DND-41 (cell line): ENCODE results near the gene PRELID2.

Source experiments
- ATAC-seq: fragments of 200-7000 bp; cut with Tn5 transposase; 3 replicates; pipeline ENCODE4 v1.9.1; 2021; ENCODE audit warnings: low read depth; ENCODE audit not compliant: insufficient read depth
- DNase-seq: peaks from one replicate; pipeline ENCODE4 v3.0.0-alpha.2; 2020
- H2AFZ ChIP-seq: 2 replicates; pipeline ENCODE4 v1.6.0; 2012; ENCODE audit warnings: low read depth, low read length
- H3K27ac ChIP-seq: 2 replicates; pipeline ENCODE4 v1.5.1; 2012; ENCODE audit warnings: low read length, inconsistent platforms
- H3K27me3 ChIP-seq: fragments of 200-600 bp; sonication (generic); 2 replicates; pipeline ENCODE4 v1.6.0; 2012; ENCODE audit warnings: low read length, mild to moderate bottlenecking, inconsistent platforms; ENCODE audit not compliant: insufficient read depth, poor library complexity
- H3K36me3 ChIP-seq: 2 replicates; pipeline ENCODE4 v1.5.1; 2012; ENCODE audit warnings: low read length, inconsistent platforms; ENCODE audit not compliant: insufficient read depth
- H3K4me1 ChIP-seq: 2 replicates; pipeline ENCODE4 v1.5.1; 2012; ENCODE audit warnings: mild to moderate bottlenecking, low read length; ENCODE audit not compliant: insufficient read depth
- H3K4me2 ChIP-seq: 2 replicates; pipeline ENCODE4 v1.6.0; 2012; ENCODE audit warnings: mild to moderate bottlenecking, moderate library complexity, low read length, inconsistent platforms; ENCODE audit not compliant: insufficient read depth
- H3K4me3 ChIP-seq, 2 experiments: fragments of 200-600 bp in 1 of 2; shearing (Covaris generic) in 1 of 2; 2 replicates each; pipeline ENCODE4 v1.5.1; 2012 to 2016; ENCODE audit warnings: inconsistent platforms in 2 of 2, low read length in 2 of 2, mild to moderate bottlenecking in 2 of 2, low read depth in 1 of 2, moderate library complexity in 1 of 2
- H3K79me2 ChIP-seq: 2 replicates; pipeline ENCODE4 v1.6.0; 2012; ENCODE audit warnings: low read length, inconsistent platforms; ENCODE audit not compliant: insufficient read depth
- H3K9ac ChIP-seq: 2 replicates; pipeline ENCODE4 v1.6.0; 2012; ENCODE audit warnings: low read depth, mild to moderate bottlenecking, inconsistent platforms, low read length, moderate library complexity
- H3K9me3 ChIP-seq: 2 replicates; pipeline ENCODE4 v1.5.1; 2012; ENCODE audit warnings: low read length, moderate library complexity, mild to moderate bottlenecking, inconsistent platforms; ENCODE audit not compliant: insufficient read depth, severe bottlenecking
- H4K20me1 ChIP-seq: 2 replicates; pipeline ENCODE4 v1.6.0; 2012; ENCODE audit warnings: low read length; ENCODE audit not compliant: insufficient read depth
- CTCF ChIP-seq: IDR thresholded peaks from 2 replicates; pipeline ENCODE4 v1.5.1; 2012; ENCODE audit warnings: borderline replicate concordance, low read length, moderate library complexity, mild to moderate bottlenecking; ENCODE audit not compliant: poor library complexity, severe bottlenecking; ENCODE audit errors: extremely low read depth
- EZH2 ChIP-seq: IDR thresholded peaks from 3 replicates; pipeline ENCODE4 v1.6.1; 2012; ENCODE audit warnings: borderline replicate concordance, low read depth, mild to moderate bottlenecking, moderate library complexity, low read length, inconsistent platforms; ENCODE audit not compliant: severe bottlenecking

The PRELID2 gene

GRCh38 chr5:145775893-145776444 lies 59.2 kb downstream of the PRELID2 start:
- H3K4me2 ChIP-seq: no peak overlapping the region
- H3K9me3 ChIP-seq: no peaks in the 10 kb centered on the region
- no peak overlapping the region for H3K9ac ChIP-seq
- H3K4me1 ChIP-seq: no peaks in the 10 kb centered on the region
- DNase-seq: no peak
- H3K27ac ChIP-seq: no peak overlapping the region
- no peaks in the 10 kb centered on the region for H4K20me1 ChIP-seq
- TF ChIP-seq CTCF: no peak
- no peak for TF ChIP-seq EZH2
- H3K27me3 ChIP-seq: no peaks in the 10 kb centered on the region
- no peaks in the 10 kb centered on the region for H3K36me3 ChIP-seq
- ATAC-seq: no peak
- no peak overlapping the region for H2AFZ ChIP-seq
- H3K4me3 ChIP-seq: no peak overlapping the region
- no peaks in the 10 kb centered on the region for H3K79me2 ChIP-seq

GRCh38 chr5:145775411-145775810 lies 59.7 kb downstream of the PRELID2 start:
- Histone ChIP-seq H3K9ac (no peak overlapping the region), H3K4me1 (no peaks in the 10 kb centered on the region), H2AFZ (no peak overlapping the region), H3K79me2 (no peaks in the 10 kb centered on the region), H3K27ac (no peak overlapping the region), H3K4me2 (no peak overlapping the region), H3K9me3 (no peaks in the 10 kb centered on the region), H4K20me1 (no peaks in the 10 kb centered on the region), H3K36me3 (no peaks in the 10 kb centered on the region), H3K4me3 (no peak overlapping the region), H3K27me3 (no peaks in the 10 kb centered on the region)
- ATAC-seq (no peak), DNase-seq (no peak)
- TF ChIP-seq CTCF: no peak
- no peak for TF ChIP-seq EZH2

GRCh38 chr5:145774442-145774841 lies 60.7 kb downstream of the PRELID2 start:
- no peak overlapping the region for H2AFZ ChIP-seq
- no peaks in the 10 kb centered on the region for H3K27me3 ChIP-seq
- H3K4me3 ChIP-seq: no peak overlapping the region
- H3K4me1 ChIP-seq: no peaks in the 10 kb centered on the region
- H3K79me2 ChIP-seq: no peaks in the 10 kb centered on the region
- H3K9ac ChIP-seq: no peak overlapping the region
- DNase-seq (no peak), ATAC-seq (no peak)
- no peak overlapping the region for H3K27ac ChIP-seq
- no peaks in the 10 kb centered on the region for H3K9me3 ChIP-seq
- no peak for TF ChIP-seq EZH2
- TF ChIP-seq CTCF: no peak
- no peaks in the 10 kb centered on the region for H4K20me1 ChIP-seq
- no peak overlapping the region for H3K4me2 ChIP-seq
- no peaks in the 10 kb centered on the region for H3K36me3 ChIP-seq

- Histone ChIP-seq H3K9ac (no peak overlapping the region), H4K20me1 (no peaks in the 10 kb centered on the region), H3K79me2 (no peaks in the 10 kb centered on the region), H3K27ac (no peak overlapping the region), H3K4me3 (no peak overlapping the region), H2AFZ (no peak overlapping the region), H3K4me2 (no peak overlapping the region), H3K36me3 (no peaks in the 10 kb centered on the region), H3K9me3 (no peaks in the 10 kb centered on the region), H3K4me1 (no peaks in the 10 kb centered on the region), H3K27me3 (no peaks in the 10 kb centered on the region)
- no peak for ATAC-seq
- no peak for DNase-seq
- no peak for TF ChIP-seq EZH2
- TF ChIP-seq CTCF: no peak
Measured at GRCh38 chr5:145772466-145772865, 62.7 kb downstream of the PRELID2 start.
